ENCODE measurements around the gene PARD6B.
"Not testable (repeated sequence)": the region's sequence is repeated elsewhere in the genome, so short reads cannot be mapped to it uniquely, and the experiment has no call there.

The PARD6B gene

DNA sequence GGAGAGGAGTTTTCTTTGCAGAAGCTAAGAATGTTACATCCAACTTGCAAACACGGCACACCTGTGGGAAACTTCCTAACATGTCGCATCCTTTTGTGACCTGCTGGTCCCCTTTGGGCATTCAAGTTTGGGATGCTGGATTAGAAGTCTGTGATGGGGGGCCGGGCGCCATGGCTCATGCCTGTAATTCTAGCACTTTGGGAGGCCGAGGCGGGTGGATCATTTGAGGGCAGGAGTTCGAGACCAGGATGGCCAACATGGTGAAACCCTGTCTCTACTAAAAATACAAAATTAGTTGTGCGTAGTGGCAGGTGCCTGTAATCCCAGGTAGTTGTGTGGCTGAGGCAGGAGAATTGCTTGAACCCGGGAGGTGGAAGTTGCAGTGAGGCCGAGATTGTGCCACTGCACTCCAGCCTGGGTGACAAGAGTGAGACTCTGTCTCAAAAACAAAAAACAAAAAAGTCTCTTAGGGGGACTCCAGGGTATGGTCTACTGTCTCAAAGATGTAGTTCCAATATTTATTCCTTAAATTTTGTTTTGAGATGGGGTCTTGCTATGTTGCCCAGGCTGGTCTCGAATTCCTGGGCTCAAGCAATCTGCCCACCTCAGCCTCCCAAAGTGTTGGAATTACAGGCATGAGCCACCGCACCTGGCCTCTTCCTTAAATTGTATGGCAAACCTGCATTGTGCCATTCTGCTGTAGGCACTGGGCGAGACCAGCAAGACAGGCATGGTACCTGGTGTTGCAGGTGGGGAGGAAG, 69.8 kb downstream of the PARD6B start:
- not testable (repeated sequence) for DNase-seq

DNA sequence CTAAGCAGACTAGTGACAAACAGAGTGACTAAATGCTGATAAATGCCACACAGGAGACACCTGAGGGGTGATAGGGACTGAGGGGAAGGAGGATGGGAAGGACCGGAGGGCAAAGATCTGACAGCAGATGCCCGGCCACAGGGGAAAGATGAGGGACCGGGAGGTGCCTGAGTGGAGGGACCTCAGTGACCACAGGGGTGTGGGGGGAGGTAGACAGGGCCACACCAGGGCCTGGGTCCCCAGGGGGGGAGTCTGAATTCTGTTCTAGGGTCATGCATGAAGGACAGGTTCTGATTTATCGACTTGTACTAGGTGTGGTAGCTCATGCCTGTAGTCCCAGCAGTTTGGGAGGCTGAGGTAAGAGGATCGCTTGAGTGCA, 70.4 kb downstream of the PARD6B start:
- DNase-seq, result no peak

GRCh38 chr20:50802289-50802688, 70.9 kb downstream of the PARD6B start:
- DNase-seq, result no peak

DNA sequence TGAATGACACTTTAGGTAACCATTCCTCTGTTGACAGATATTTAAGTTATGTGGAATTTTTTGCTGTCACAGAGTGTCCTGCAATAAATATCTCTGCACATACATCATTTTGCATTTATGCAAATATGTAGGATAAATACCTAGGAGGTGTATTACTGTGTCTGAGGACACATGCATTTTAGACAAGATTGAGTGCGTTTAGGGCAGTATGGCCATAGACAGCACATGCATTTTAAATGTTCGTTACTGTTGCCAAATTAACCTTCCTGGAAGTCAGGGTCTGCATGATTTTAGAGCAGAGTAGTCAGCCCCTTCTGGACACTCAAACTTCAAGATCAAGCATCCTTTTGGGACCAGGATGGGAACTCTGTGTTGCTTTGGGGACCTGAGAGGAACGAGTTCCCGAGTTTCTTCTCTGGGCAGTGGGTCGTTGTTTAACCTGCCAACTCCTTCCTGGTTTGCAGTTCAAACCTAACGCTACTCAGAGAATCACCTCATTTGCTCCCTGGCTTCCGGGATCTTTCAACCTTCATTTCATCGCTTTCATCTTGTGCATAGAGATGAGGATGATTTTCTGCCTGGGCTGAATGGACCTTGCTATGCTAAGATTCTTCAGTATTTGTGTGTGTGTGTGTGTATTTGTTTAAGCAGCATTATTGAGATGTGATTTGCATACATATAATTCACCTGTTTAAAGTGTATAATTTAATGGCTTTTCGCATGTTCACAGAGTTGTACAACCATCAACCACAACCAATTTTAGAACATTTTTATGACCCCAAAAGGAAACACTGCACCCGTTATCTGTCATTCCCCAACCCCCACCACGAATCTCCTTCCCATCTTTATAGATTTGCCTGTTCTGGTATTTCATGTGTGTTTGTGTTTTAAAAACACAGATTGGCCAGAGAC, 73.3 kb downstream of the PARD6B start:
- DNase-seq, result no peak

GRCh38 chr20:50805349-50805684, 73.9 kb downstream of the PARD6B start:
- no peak for DNase-seq

DNA sequence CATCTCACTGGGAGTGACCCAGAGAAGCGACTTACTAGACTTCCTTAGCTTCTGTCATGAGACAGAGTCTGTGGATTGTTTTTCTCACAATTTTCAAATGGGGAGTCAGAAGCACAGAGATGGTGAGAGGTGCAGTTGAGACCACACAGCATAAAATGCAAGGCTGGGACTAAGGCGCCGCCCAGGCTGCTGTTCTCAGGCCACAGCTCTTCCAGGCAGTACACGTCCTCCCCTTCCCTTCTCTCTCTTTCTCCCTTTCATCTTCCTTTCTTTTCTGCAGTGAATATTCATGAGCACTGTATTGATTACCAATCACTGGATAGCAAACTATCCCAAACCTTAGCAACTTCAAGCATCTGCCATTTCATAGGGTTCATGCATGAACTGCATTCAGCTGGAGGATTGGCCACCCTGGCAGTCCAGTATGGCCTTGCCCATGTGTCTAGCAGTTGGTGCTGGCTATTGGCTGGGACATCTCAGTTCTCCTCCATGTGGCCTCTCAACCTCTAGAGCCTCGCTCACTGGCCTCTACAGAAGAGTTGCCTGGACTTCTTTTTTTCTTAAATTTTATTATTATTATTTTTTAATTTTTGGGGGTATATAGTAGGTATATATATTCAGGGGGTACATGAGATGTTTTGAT, 74.9 kb downstream of the PARD6B start:
- no peak for DNase-seq
